NCI-H2227 (cell line): ENCODE measurements around the gene HHATL.

Source experiments
- DNase-seq: peaks from one replicate; lab custom pipeline; 2025; ENCODE audit not compliant: unreplicated experiment; lab: John Stamatoyannopoulos, UW

The HHATL gene

DNA sequence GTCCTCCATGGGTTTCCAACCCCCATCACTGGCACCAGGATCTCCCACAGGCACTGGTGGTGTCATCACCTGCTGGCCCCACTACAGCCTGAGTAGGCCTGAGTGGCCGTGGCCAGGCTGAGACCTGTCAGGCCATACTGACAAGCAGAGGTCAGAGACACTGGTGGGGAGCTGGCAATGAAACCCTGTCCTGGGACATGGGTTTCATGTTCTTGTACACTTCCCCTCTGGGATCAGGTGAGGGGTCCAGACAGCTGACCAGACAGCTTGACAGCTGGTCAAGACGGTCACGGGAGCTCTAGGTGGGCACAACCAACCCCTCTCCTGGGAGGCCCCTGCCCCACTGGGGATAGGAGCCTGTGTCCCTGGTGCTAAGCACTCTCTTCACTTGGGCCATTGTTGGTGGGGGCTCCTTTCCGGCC is 36.0 kb downstream of the HHATL start:
- DNase-seq, result no peak

DNA sequence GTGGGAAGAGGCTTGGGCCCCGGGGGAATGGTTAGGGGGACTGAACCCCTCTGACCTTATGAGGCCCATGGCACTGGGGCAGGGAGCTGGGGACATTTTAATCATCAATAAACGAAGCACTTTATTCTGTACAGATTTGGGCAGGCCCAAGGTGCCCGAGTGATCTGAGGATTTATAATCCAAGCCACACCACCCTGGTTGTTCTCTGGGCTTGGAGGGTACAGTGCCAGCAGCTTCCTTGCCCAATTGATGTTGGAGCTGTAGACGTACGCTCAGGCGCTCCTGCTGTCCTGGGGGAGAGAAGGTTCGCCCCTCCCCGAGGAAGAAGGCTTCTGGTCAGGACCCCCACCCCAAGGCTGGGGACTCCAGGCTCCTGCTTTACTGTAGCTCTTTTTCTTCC is 36.6 kb downstream of the HHATL start:
- DNase-seq, result no peak

DNA sequence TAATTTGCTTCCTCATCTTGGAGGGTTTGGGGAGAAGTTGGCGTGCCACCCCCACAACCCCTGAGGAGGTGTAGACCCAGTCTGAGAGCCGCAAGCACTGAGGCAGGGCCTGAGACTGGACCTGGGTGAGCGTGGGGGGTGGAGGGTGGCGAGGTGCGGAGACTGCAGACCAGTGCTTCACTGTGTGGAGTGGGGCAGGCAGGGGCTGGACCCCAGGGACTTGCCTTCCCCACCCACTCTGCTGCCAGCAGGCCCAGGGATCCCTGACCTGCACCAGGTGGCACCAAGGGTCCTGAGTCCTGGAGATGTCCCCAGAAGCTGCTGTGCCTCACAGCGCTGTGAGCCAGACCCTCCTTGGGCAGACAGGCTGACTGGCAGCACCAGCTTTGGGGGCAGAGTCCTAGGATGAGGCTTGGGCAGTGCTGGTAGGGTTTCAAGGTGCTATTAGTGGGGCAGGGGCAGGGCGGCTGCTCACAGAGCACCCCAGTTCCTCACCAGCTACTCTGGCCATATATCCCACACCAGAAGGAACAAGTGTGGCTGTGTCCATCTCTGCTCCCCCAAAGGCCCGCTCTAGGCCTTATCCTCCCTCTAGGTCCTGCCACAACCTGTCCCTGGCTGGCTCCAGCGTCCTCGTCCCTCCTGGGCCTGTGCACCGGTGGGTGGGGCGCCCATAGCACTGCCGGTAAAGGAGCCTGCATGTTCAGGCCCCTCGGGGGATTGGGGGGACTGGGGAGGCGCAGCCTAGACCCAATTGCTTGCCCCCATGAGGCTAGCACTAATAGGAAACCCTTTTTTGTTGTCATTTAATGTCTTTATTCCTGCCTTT is 37.3 kb downstream of the HHATL start:
- DNase-seq, result no peak

DNA sequence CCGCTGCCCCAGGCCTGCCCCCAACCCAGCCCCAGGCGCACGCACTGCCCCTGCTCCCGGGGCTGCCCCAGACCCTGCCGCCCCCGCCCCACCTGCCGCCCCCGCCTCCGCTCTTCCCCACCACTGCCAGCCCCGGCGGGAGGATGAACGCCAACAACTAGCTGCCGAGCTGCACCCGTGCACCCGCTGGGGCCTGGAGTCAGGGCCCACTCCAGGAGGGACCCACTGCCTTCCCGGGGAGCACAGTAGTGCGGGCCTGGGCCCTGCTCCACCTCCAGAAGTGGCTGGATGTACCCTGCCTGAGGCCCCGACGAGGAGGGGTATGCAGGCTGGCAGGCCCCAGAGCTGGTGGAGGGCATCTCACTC is 38.2 kb downstream of the HHATL start:
- DNase-seq, result no peak

DNA sequence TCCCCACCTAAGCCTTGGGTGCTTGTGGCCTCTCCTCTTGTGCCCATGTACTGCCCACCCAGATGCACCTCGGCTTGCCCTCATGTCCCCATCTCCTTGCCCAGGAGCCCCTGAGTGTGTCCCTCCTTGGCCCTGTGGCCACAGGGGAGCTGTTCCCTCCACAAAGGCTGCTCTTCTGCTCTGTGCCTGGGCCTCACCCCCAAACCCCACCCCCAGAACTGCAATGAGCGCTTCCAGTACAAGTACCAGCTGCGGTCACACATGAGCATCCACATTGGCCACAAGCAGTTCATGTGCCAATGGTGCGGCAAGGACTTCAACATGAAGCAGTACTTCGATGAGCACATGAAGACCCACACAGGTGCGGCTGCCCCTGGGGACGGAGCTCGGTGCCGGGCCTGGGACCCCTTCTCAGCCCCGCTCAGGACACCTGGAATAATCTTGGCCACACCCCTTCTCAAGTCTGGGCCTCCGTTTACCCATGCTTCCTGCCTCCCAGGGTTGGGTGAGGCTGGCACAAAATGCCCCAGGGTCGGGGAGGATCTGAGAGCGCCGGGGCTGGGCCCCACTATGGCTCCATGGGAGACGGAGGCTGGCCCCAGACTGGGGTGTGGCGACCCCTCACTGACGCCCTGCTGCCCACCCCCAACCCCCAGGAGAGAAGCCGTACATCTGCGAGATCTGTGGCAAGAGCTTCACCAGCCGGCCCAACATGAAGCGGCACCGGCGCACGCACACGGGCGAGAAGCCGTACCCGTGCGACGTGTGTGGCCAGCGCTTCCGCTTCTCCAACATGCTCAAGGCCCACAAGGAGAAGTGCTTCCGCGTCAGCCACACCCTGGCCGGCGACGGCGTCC is 38.8 kb downstream of the HHATL start:
- DNase-seq, result no peak

DNA sequence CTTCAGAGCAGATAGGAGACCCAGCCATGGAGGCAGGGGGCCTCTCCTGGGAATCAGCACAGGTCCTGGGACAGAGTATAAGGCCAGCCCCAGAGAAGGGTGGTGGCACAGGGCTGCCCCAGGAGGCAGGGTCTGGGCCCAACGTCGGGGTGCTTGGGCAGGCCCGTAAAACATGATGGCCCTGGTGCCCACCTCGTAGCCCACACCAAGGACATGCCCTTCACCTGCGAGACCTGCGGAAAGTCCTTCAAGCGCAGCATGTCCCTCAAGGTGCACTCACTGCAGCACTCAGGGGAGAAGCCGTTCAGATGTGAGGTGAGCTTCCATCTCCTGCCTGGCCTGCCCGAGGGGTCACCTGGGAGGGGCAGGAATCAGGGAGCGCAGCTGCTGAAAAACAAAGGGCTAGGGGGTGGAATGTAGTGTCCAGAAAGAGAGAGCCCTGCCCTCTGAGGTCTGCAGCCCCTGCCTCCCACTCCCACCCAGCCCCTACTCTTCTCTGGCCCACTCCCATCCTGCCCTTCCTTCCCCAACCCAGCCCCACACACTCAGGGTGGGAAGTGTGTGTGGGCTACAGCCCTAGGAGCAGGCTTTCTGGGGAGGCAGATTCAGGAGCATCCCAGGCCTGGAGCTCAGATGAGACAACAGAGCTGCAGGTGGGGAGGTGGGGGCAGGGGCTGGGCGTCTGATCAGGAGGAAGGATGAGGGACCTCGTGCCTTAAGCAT is 39.6 kb downstream of the HHATL start:
- DNase-seq, result no peak

DNA sequence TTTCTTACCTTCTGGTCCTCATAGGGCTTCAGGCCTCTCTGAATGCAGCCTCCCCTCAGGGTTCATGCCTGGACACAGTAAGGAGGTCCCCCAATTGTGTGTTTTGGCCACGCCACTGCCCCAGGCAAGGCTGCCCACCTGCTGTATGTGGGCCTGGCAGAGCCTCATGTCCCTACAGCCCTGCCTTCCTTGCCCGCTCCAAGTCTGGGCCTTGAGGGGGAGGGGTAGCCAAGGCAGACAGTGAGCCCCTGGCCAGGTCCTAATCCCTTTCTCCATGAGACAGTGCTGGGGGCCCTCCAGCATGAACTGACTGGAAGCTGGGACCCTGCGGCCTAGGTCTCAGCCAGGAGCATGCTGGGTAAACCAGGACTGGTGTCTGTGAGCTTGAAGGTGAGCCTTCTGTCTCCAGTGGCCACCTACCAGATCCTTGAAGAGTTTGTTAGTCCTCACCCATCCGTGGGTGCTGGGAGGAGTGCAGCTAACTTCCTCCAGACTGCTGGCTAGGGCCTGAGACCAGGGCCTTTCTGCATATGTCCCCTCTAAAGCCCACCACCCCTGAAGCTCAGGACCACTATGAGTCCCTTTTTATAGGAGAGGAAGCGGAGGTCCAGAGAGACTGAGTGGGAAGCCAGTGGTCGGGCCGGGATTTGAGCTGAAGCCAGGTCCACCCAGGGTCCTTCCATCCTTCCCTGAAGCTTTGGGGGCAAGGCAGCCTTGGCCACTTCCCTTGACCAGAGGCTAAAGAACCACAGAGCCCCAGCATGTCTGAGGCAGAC is 40.4 kb downstream of the HHATL start:
- no peak for DNase-seq

DNA sequence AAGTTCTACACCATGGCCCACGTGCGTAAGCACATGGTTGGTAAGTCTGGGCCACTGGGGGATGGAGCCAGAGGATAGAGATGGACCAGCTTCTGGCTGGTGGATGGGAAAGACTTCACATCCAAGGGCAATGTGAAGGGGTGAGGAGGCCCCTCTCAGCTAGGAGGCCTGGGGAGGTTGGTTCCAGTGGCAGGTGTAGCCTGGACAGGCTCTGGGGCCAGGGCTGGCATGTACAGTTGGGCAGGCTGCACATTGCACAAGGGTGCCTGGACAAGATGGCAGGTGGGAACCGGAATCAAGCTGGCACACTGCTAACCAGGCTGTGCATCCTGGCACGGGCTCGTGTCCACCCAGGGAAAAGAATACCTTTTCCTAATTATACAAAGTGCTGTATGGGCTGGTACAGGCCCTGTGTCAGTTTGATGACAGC is 41.0 kb downstream of the HHATL start:
- DNase-seq, result no peak

DNA sequence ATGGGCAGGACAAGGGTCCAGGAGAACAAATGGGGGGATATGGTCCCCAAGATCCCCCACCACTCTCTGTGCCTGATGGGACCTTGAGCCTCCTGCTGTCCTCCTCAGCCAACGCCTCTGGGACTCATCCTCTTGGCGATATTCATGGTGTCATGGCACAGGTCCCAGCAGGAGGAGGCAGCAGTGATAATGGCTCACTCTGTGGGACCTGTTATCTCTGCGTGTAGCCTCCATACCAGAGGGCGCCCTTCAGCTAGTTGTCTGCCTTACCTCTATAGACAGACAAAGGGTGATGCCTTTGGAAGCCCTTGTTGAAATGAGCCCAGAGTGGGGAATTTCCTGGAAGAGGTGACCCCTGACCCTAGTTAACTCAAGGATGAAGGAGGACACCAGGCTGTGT is 41.7 kb downstream of the HHATL start:
- no peak for DNase-seq

DNA sequence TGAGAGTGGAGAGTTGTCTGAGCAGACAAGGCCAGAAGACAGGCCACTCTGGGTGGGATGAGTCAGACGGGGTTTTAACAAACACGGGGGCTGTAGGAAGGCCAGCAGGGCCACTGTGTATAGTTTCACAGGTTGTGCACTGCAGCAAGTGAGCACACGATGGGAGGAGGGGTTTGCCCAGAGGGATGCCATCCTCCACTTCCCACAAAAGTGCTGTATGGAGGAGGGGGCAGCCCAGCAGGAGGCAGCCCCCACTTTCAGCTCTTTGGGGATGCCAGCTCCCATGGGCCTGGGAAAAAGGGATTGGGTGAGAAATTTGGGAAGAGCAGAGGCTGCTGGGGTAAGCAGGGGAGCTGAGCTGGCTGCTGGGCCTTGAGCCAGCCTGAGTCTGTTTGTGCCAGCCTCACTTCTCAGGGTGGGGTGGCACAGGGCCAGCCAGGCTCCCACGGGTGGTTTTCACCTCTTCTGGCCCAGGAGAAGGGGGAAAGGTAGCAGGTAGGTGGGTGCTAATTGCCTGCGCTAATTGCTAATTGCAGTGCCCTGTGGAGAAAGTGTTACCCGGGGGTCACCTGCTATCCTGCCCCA is 42.4 kb downstream of the HHATL start:
- no peak for DNase-seq

DNA sequence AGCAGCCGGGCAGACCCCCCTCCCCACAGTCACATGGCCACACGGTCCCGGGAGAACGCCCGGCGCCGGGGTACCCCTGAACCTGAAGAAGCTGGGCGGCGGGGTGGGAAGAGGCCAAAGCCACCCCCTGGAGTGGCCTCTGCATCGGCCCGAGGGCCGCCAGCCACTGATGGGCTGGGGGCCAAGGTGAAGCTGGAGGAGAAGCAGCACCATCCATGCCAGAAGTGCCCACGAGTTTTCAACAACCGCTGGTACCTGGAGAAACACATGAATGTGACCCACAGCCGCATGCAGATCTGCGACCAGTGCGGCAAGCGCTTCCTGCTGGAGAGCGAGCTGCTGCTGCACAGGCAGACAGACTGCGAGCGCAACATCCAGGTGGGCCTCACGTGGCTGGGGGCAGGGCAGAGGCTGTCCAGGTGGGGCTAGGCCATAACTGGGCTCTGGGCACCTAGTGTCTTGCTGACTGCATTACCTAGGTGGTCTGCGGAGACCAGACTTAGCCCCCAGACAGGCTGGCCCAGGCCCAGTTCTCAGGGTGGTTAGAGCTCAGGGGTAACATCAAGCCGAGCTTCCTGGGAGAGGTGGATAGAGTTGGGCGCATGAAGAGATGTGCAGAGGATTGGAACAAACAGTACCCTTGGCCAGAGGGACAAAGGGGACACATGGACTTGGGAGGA is 43.0 kb downstream of the HHATL start:
- no peak for DNase-seq

DNA sequence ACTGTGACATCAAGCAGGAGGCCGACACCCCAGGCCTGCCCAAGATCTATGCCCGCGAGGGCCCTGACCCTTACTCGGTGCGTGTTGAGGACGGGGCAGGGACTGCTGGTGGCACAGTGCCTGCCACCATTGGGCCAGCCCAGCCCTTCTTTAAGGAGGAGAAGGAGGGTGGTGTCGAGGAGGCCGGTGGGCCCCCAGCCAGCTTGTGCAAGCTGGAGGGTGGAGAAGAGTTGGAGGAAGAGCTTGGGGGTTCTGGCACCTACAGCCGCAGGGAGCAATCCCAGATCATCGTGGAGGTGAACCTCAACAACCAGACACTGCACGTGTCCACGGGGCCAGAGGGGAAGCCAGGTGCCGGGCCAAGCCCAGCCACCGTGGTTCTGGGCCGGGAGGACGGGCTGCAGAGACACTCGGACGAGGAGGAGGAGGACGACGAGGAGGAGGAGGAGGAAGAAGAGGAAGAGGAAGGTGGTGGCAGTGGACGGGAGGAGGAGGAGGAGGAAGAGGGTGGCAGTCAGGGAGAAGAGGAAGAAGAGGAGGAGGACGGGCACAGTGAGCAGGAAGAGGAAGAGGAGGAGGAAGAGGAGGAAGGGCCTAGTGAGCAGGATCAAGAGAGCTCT is 43.7 kb downstream of the HHATL start:
- no peak for DNase-seq

DNA sequence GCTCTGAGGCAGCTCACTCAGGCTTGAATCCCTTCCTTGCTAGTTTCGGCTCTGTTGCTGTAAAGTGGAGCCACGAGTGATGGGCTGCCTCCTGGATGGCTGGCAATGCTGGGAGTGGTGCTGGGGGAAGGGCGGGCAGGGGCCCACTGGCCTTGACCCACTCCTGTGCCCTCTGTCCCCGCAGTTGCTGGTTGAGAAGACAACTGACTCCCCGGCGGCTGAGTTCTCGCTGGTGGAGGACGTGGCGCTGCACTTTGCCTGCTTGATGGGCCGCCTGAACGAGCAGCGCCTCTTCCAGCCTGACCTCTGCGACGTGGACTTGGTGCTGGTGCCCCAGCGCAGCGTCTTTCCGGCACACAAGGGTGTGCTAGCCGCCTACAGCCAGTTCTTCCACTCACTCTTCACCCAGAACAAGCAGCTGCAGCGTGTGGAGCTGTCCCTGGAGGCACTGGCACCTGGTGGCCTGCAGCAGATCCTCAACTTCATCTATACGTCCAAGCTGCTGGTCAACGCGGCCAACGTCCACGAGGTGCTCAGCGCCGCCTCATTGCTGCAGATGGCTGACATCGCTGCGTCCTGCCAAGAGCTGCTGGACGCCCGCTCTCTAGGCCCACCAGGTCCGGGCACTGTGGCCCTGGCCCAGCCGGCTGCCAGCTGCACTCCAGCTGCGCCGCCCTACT is 44.4 kb downstream of the HHATL start:
- DNase-seq, result no peak

DNA sequence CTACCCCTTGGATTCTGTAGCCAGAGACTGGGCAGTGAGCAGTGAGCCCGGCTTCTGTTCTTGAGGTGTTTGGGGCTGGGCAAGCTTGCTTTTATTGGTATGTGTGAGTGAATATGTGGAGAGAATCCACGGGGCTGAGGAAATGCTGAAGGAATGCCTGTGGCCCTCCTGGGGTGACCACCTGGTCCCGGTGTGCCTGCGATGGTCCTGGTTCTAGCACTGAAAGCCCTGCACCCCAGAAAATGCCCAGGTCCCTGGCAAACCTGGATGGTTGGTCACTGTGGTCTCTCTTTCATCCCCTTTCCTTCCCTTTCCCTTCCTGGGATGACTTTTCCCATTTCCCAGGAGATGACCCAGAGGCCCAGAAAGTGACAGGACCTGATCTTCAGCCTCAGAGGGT is 44.9 kb downstream of the HHATL start:
- DNase-seq, result no peak

DNA sequence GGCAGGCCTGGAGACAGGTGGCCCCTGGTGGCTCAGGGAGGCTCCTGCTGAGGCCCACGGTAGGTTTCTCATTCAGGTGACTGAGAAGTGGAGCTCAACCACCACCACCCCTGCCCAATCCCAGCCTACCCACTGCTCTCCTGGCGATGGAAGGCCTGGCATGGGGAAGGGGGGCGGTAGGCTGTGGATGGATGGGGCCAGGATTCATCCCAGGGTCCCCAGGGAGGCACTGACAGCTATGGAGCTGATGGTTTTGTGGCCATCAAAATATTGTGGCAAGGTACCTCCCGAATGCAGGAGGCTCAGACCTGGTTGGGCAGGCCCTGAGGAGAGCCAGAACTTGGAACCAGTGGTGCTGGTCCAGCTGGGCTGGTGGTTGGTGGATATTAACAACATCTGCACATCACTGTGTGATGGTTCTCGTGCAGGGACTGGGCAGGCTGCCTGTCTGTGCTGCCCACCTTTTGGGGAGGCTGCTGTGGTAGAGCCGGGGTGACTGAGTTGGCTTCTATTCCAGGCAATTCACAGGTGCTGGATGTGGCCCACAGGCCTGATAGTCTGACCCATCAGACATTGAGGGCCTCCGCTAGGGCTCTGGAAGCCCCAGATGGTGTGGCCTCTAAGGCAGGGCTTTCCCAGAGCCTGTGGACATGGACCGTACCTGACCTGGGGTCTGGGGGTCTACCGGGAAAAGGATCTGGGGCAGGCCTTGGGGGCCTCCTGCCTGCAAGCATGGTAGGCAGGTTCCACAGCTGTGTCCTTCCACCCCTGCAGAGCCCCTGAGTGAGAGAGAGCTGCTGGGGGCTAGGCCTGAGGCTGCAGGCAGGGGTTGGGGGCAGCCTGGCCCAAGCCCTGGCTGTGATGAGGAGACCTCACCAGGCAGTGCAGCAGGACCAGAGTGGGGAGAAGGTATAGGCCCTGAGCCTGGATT is 45.7 kb downstream of the HHATL start:
- no peak for DNase-seq

DNA sequence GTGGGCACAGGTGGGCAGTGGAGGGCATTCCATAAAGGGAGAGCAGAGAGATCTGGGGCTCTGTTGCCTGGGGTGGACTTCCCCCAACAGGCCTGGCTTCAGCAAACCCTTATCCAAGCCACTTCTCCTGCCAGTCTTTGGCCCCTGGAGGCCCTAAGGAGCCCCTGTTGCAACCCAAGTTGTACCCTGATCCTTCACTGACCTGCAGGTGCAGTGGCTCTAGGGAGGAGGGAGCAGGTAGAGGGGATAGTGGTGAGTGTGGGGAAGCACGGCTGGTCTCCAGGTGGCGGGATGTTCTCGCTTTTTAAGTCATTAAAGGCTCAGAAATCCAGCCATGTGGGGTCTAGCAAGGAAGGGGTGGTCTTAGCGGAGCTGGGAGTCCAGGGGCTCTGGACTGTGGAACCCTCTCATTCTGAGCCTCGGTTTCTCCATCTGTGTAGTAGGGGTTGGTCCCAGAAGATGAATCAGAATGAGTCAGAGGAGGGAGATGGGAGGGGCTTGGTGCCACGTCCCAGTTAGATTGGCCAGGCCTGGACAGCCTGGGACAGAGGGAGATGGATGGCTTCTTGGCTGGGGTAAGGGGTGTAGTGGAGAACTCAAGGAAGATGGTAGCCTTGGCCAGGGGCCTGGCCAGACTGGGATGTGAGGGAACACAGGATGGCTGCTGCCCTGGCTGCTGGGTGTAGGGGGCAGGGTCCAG is 46.5 kb downstream of the HHATL start:
- DNase-seq, result no peak

DNA sequence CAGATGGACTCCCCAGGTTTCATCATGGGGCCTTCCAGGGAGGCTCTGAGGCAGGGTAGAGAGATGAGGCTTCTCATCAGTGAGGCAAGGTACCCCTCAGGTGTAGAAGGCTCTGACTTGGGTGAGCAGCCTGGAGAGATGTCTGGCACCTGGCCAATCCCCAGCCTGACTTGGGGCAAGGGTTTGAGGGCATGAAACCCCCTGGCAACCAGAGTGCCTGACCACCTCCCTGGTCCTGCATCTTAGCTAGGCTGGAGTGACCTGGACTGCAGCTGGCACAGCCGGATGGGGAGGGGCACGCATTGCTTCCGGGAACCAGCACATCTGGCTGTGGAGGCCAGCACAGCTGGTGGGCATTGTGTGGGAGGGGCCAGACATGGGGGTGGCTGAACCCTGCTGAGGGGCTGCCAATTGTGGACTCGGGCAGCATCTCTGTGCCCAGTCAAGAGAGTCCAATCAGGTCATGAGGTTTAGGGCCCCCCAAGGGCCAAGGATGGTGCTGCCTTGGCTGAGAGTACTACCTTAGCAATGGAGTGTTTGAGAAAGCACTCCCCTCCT is 47.2 kb downstream of the HHATL start:
- DNase-seq, result no peak
